GM12878 (cell line): ENCODE measurements around the gene SKP2. TPM values are rescaled to one million over a fixed set of nuclear protein-coding genes. Genes with fewer than 3 reads are reported as not detected.

Experiments
- ATF2 ChIP-seq: IDR thresholded peaks from 2 replicates; pipeline ENCODE4 v1.6.1; 2012; ENCODE audit warnings: low read length, inconsistent platforms
- BCL11A ChIP-seq: IDR thresholded peaks from 2 replicates; pipeline ENCODE4 v1.6.1; 2011; ENCODE audit warnings: low read depth, low read length
- E4F1 ChIP-seq: fragments of 450-650 bp; IDR thresholded peaks from 2 replicates; pipeline ENCODE4 v1.6.1; 2018; ENCODE audit warnings: borderline replicate concordance, mild to moderate bottlenecking; ENCODE audit not compliant: partially characterized antibody
- EGR1 ChIP-seq, 2 experiments: IDR thresholded peaks; 1 replicate in 1 of 2; 2 replicates in 1 of 2; pipeline ENCODE4 v1.6.1; 2011 to 2012; ENCODE audit warnings: low read depth in 2 of 2, low read length in 2 of 2, borderline replicate concordance in 1 of 2, mild to moderate bottlenecking in 1 of 2, moderate library complexity in 1 of 2
- ELK1 ChIP-seq: IDR thresholded peaks from 2 replicates; pipeline ENCODE4 v1.6.1; 2012; ENCODE audit warnings: low read depth, low read length, improper control_type of control experiment
- GATAD2B ChIP-seq: fragments of 450-650 bp; conservative IDR thresholded peaks from 2 replicates; pipeline ENCODE4 v1.6.1; 2017; ENCODE audit warnings: low read depth, mild to moderate bottlenecking, moderate library complexity
- KLF5 ChIP-seq: fragments of 450-650 bp; IDR thresholded peaks from 2 replicates; pipeline ENCODE4 v1.6.1; 2014; ENCODE audit warnings: mild to moderate bottlenecking; ENCODE audit not compliant: partially characterized antibody
- MEF2B ChIP-seq: fragments of 450-650 bp; IDR thresholded peaks from 2 replicates; pipeline ENCODE4 v1.6.1; 2018; ENCODE audit warnings: mild to moderate bottlenecking, moderate library complexity; ENCODE audit not compliant: partially characterized antibody, poor library complexity, severe bottlenecking
- NFXL1 ChIP-seq: fragments of 450-650 bp; IDR thresholded peaks from 2 replicates; pipeline ENCODE4 v1.6.1; 2017; ENCODE audit warnings: antibody characterized with exemption, mild to moderate bottlenecking, borderline replicate concordance
- NKRF ChIP-seq: fragments of 450-650 bp; conservative IDR thresholded peaks from 2 replicates; pipeline ENCODE4 v1.6.1; 2017; ENCODE audit warnings: mild to moderate bottlenecking, moderate library complexity
- NR2C1 ChIP-seq: fragments of 450-650 bp; IDR thresholded peaks from 2 replicates; pipeline ENCODE4 v1.6.1; 2017; ENCODE audit warnings: antibody characterized with exemption, mild to moderate bottlenecking, moderate library complexity
- NRF1 ChIP-seq: conservative IDR thresholded peaks from 2 replicates; pipeline ENCODE4 v1.6.1; 2011; ENCODE audit warnings: mild to moderate bottlenecking, low read depth, low read length, improper control_type of control experiment
- RAD21 ChIP-seq: IDR thresholded peaks from 2 replicates; pipeline ENCODE4 v1.6.1; 2011; ENCODE audit warnings: mild to moderate bottlenecking, low read depth, low read length, moderate library complexity; ENCODE audit not compliant: insufficient read depth
- RELB ChIP-seq: fragments of 450-650 bp; IDR thresholded peaks from 2 replicates; pipeline ENCODE4 v1.6.1; 2017; ENCODE audit warnings: low read depth, mild to moderate bottlenecking, moderate library complexity
- SPI1 ChIP-seq: IDR thresholded peaks from 2 replicates; pipeline ENCODE4 v1.6.1; 2011; ENCODE audit warnings: low read depth, mild to moderate bottlenecking, low read length, moderate library complexity, borderline replicate concordance; ENCODE audit not compliant: insufficient read depth
- USF1 ChIP-seq: IDR thresholded peaks from 2 replicates; pipeline ENCODE4 v1.6.1; 2011; ENCODE audit warnings: borderline replicate concordance, low read depth, mild to moderate bottlenecking, moderate library complexity, mixed read lengths, low read length; ENCODE audit not compliant: insufficient read depth; ENCODE audit errors: extremely low read length
- YY1 ChIP-seq: IDR thresholded peaks from 2 replicates; pipeline ENCODE4 v1.6.1; 2011; ENCODE audit warnings: low read depth, mild to moderate bottlenecking, low read length
- polyA plus RNA-seq, 11 experiments: library from polyadenylated mRNA; depleted of rRNA in 4 of 11; unstranded in 6 of 11; stranded (reverse) in 5 of 11; fragments of >200 nt; fragmentation: Nextera tagmentation in 4 of 11; fragmentation: Illumina TruSeq in 1 of 11; extraction: Ambion mirVana in 4 of 11; extraction: Trizol in 1 of 11; gene quantifications; 1 replicate in 1 of 11; 2 replicates in 10 of 11; pipeline versions ENCODE4 v1.2.1 to v1.2.3, GENCODE V29; 2011 to 2016; ENCODE audit warnings: inconsistent platforms in 2 of 11, missing spikeins in 2 of 11, low read depth in 1 of 11
- total RNA-seq, 4 experiments: library from RNA; depleted of rRNA in 3 of 4; stranded (reverse); fragments of >200 nt in 3 of 4; fragmentation: Illumina TruSeq in 1 of 4; extraction: Trizol in 1 of 4; gene quantifications; 2 replicates each; pipeline versions ENCODE4 v1.2.1 to v1.2.3, GENCODE V29; 2013 to 2021

Gene SKP2
- total and polyA plus RNA-seq, 10 of the 15 experiments (the other 5 are each of a cell fraction or from before 2014, with no cell fraction given), result 13.9 to 50.8 (median 36.9) TPM

- TF ChIP-seq BCL11A, result 0 out of 2 replicates have a peak, but pooled peaks have one; percentile 26
- peak; percentile 78 for TF ChIP-seq MEF2B
- TF ChIP-seq USF1, result no peak
- no peak for TF ChIP-seq YY1
- no peak for TF ChIP-seq E4F1
- no peak for TF ChIP-seq SPI1
- peak; percentile 51; the same call in 1 of the 2 replicates for TF ChIP-seq RELB
- peak; percentile 61 for TF ChIP-seq ATF2
- TF ChIP-seq RAD21, result no peak
- no peak for TF ChIP-seq EGR1 (IDR thresholded peaks at IDR 0.05; ENCODE audit: borderline replicate concordance in 1 of 2, low read depth in 2 of 2, low read length in 2 of 2)
- no peak for TF ChIP-seq NRF1
- no peak for TF ChIP-seq NKRF
- TF ChIP-seq KLF5, result no peak
- TF ChIP-seq NFXL1, result no peak
- no peak for TF ChIP-seq GATAD2B
- no peak for TF ChIP-seq ELK1
- TF ChIP-seq NR2C1, result no peak
These were observed 25.2 kb downstream of the SKP2 start (continued) for GRCh38 chr5:36177154-36177553.
